H9 (cell line): ENCODE data around the gene DCC. TPM values are rescaled to one million over a fixed set of nuclear protein-coding genes. Genes with fewer than 3 reads are reported as not detected.

Experiments used
- DNase-seq: peaks from one replicate; pipeline ENCODE4 v3.0.0-alpha.2; 2017
- H2AFZ ChIP-seq: one replicate; pipeline ENCODE4 v1.6.1; 2013; ENCODE audit warnings: mild to moderate bottlenecking, low read length, control low read depth, moderate library complexity
- H2AK5ac ChIP-seq: 2 replicates; pipeline ENCODE4 v1.6.1; 2013; ENCODE audit warnings: low read length, control low read depth, mixed read lengths; ENCODE audit not compliant: insufficient read length
- H2BK120ac ChIP-seq: one replicate; pipeline ENCODE4 v1.6.1; 2013; ENCODE audit warnings: low read depth, mild to moderate bottlenecking, low read length, control low read depth, inconsistent platforms; ENCODE audit not compliant: poor library complexity, severe bottlenecking
- H2BK12ac ChIP-seq: 2 replicates; pipeline ENCODE4 v1.6.1; 2013; ENCODE audit warnings: low read length, control low read depth, mixed read lengths, low read depth; ENCODE audit not compliant: insufficient read length
- H2BK15ac ChIP-seq: 2 replicates; pipeline ENCODE4 v1.6.1; 2013; ENCODE audit warnings: low read depth, low read length, control low read depth
- H2BK20ac ChIP-seq: one replicate; pipeline ENCODE4 v1.6.1; 2013; ENCODE audit warnings: low read depth, mild to moderate bottlenecking, low read length, control low read depth, inconsistent platforms; ENCODE audit not compliant: poor library complexity, severe bottlenecking
- H2BK5ac ChIP-seq: 2 replicates; pipeline ENCODE4 v1.6.1; 2013; ENCODE audit warnings: low read length, control low read depth, mixed read lengths; ENCODE audit not compliant: insufficient read length
- H3K14ac ChIP-seq: 2 replicates; pipeline ENCODE4 v1.6.1; 2013; ENCODE audit warnings: low read length, control low read depth; ENCODE audit not compliant: insufficient read depth
- H3K18ac ChIP-seq: 2 replicates; pipeline ENCODE4 v1.6.1; 2013; ENCODE audit warnings: low read depth, mild to moderate bottlenecking, mixed read lengths, low read length, control low read depth; ENCODE audit not compliant: insufficient read length
- H3K23ac ChIP-seq: 2 replicates; pipeline ENCODE4 v1.6.1; 2013; ENCODE audit warnings: low read length, control low read depth, mixed read lengths, low read depth; ENCODE audit not compliant: insufficient read length
- H3K23me2 ChIP-seq: 2 replicates; pipeline ENCODE4 v1.6.1; 2013; ENCODE audit warnings: low read depth, mild to moderate bottlenecking, mixed read lengths, low read length, control low read depth; ENCODE audit not compliant: insufficient read length, poor library complexity, severe bottlenecking
- H3K27ac ChIP-seq: 2 replicates; pipeline ENCODE4 v1.5.1; 2013; ENCODE audit warnings: low read length, control low read depth, mixed read lengths, low read depth; ENCODE audit not compliant: insufficient read length
- H3K27me3 ChIP-seq: 2 replicates; pipeline ENCODE4 v1.6.1; 2013; ENCODE audit warnings: low read length, control low read depth, inconsistent platforms; ENCODE audit not compliant: insufficient read depth
- H3K4ac ChIP-seq: 2 replicates; pipeline ENCODE4 v1.6.1; 2013; ENCODE audit warnings: low read depth, mild to moderate bottlenecking, control low read depth, inconsistent platforms, low read length, moderate library complexity
- H3K4me1 ChIP-seq: 2 replicates; pipeline ENCODE4 v1.6.1; 2013; ENCODE audit warnings: low read length, control low read depth, inconsistent platforms; ENCODE audit not compliant: insufficient read depth
- H3K4me2 ChIP-seq: 2 replicates; pipeline ENCODE4 v1.6.1; 2013; ENCODE audit warnings: low read length, control low read depth, mixed read lengths; ENCODE audit not compliant: insufficient read length, insufficient read depth
- H3K56ac ChIP-seq: 2 replicates; pipeline ENCODE4 v1.6.1; 2013; ENCODE audit warnings: low read depth, mild to moderate bottlenecking, mixed read lengths, low read length, control low read depth; ENCODE audit not compliant: insufficient read length
- H3K79me1 ChIP-seq: 2 replicates; pipeline ENCODE4 v1.6.1; 2013; ENCODE audit warnings: low read depth, mild to moderate bottlenecking, moderate library complexity, low read length, control low read depth, inconsistent platforms; ENCODE audit not compliant: insufficient read depth, poor library complexity, severe bottlenecking
- H3K79me2 ChIP-seq: 2 replicates; pipeline ENCODE4 v1.6.1; 2013; ENCODE audit warnings: low read length, control low read depth, inconsistent platforms; ENCODE audit not compliant: insufficient read depth
- H3K9ac ChIP-seq: 2 replicates; pipeline ENCODE4 v1.6.1; 2013; ENCODE audit warnings: low read length, control low read depth, mixed read lengths; ENCODE audit not compliant: insufficient read length; ENCODE audit errors: extremely low read depth
- H3K9me3 ChIP-seq: one replicate; pipeline ENCODE4 v1.6.1; 2013; ENCODE audit warnings: low read depth, low read length, inconsistent platforms; ENCODE audit not compliant: control insufficient read depth
- H3T11ph ChIP-seq: one replicate; pipeline ENCODE4 v1.6.1; 2013; ENCODE audit warnings: mild to moderate bottlenecking, low read length, control low read depth, inconsistent platforms
- H4K20me1 ChIP-seq: one replicate; pipeline ENCODE4 v1.6.1; 2013; ENCODE audit not compliant: control insufficient read depth, insufficient read length, insufficient read depth
- H4K5ac ChIP-seq: 2 replicates; pipeline ENCODE4 v1.6.1; 2013; ENCODE audit warnings: low read depth, mild to moderate bottlenecking, mixed read lengths, low read length, control low read depth; ENCODE audit not compliant: insufficient read length
- H4K8ac ChIP-seq: replicated peaks from 2 replicates; pipeline ENCODE4 v1.6.1; 2013; ENCODE audit warnings: low read length, control low read depth, mixed read lengths, low read depth; ENCODE audit not compliant: insufficient read length
- H4K91ac ChIP-seq: 2 replicates; pipeline ENCODE4 v1.6.1; 2013; ENCODE audit warnings: low read depth, mild to moderate bottlenecking, moderate library complexity, mixed read lengths, low read length, control low read depth; ENCODE audit not compliant: insufficient read length
- H3K27ac Mint-ChIP-seq, 3 experiments: 2 replicates in 2 of 3; 3 replicates in 1 of 3; pipeline ENCODE4 v1.8.0; 2020 to 2021; ENCODE audit warnings: mixed read lengths in 3 of 3, mild to moderate bottlenecking in 1 of 3, moderate library complexity in 1 of 3
- H3K27me3 Mint-ChIP-seq: 2 replicates; pipeline ENCODE4 v1.8.0; 2021; ENCODE audit warnings: low read depth, mild to moderate bottlenecking, moderate library complexity, mixed read lengths
- H3K36me3 Mint-ChIP-seq, 3 experiments: 2 replicates in 2 of 3; 3 replicates in 1 of 3; pipeline ENCODE4 v1.8.0; 2020 to 2021; ENCODE audit warnings: low read depth in 3 of 3, mixed read lengths in 3 of 3; ENCODE audit not compliant: insufficient read depth in 1 of 3
- H3K4me1 Mint-ChIP-seq, 2 experiments: 2 replicates each; pipeline ENCODE4 v1.8.0; 2020; ENCODE audit warnings: mixed read lengths in 2 of 2
- H3K4me3 Mint-ChIP-seq, 2 experiments: 2 replicates in 1 of 2; 3 replicates in 1 of 2; pipeline ENCODE4 v1.8.0; 2020 to 2021; ENCODE audit warnings: mild to moderate bottlenecking in 2 of 2, mixed read lengths in 2 of 2, moderate library complexity in 1 of 2
- H3K9me3 Mint-ChIP-seq, 2 experiments: 2 replicates in 1 of 2; 3 replicates in 1 of 2; pipeline ENCODE4 v1.8.0; 2020; ENCODE audit warnings: mild to moderate bottlenecking in 2 of 2, mixed read lengths in 2 of 2, moderate library complexity in 1 of 2
- CTCF ChIP-seq: fragments of 200-600 bp; sonication (generic); conservative IDR thresholded peaks from 3 replicates; pipeline ENCODE4 v1.8.0; 2021; ENCODE audit warnings: antibody characterized with exemption, mild to moderate bottlenecking
- WGBS: extraction: QIAGEN DNeasy Blood & Tissue Kit; methylation state at CpG from one replicate; pipeline ENCODE4 v1.1.7; 2013; ENCODE audit warnings: missing lambda C conversion rate, low lambda C conversion rate, mixed read lengths; ENCODE audit not compliant: insufficient read length; ENCODE audit errors: extremely low coverage; 5-methylcytosine and 5-hydroxymethylcytosine counted together
- total RNA-seq: library from RNA; stranded (reverse); gene quantifications from 2 replicates; pipeline ENCODE4 v1.2.1, GENCODE V29; 2021

DCC gene
- total RNA-seq, 1 experiment from 2014 or later = 0.35 TPM

GRCh38 chr18:52615321-52615720 lies 275.3 kb downstream of the DCC start:
- H3K79me1 ChIP-seq = no peaks in the 10 kb centered on the region
- no peak overlapping the region for H4K5ac ChIP-seq
- no peak overlapping the region for H3K9ac ChIP-seq
- H3K56ac ChIP-seq = no peak overlapping the region
- H3K9me3 ChIP-seq = no peaks in the 10 kb centered on the region
- H3K23ac ChIP-seq = no peak overlapping the region
- no peak overlapping the region for H3K14ac ChIP-seq
- no peak overlapping the region for H4K91ac ChIP-seq
- no peaks in the 10 kb centered on the region for H3K36me3 Mint-ChIP-seq
- H3K4me3 Mint-ChIP-seq = no peak overlapping the region
- no peak overlapping the region for H3T11ph ChIP-seq
- no peak overlapping the region for H2AK5ac ChIP-seq
- H3K27me3 Mint-ChIP-seq = no peaks in the 10 kb centered on the region
- H2BK5ac ChIP-seq = no peak overlapping the region
- H2BK120ac ChIP-seq = no peak overlapping the region
- no peak for TF ChIP-seq CTCF
- no peaks in the 10 kb centered on the region for H3K4me1 ChIP-seq
- H3K4me2 ChIP-seq = no peak overlapping the region
- H4K8ac ChIP-seq = no peak overlapping the region
- DNase-seq = no peak
- no CpG with 5 or more reads among the region's 2 CpGs for WGBS
- no peaks in the 10 kb centered on the region for H3K79me2 ChIP-seq
- no peaks in the 10 kb centered on the region for H3K23me2 ChIP-seq
- no peak overlapping the region for H2BK20ac ChIP-seq
- peaks cover 0 to 5% of the 10 kb centered on the region in 2 experiments; a peak in 3 of 4 replicates for H3K4me1 Mint-ChIP-seq
- no peak overlapping the region for H3K18ac ChIP-seq
- H3K9me3 Mint-ChIP-seq = no peaks in the 10 kb centered on the region
- H3K27ac ChIP-seq = no peak overlapping the region
- H2BK15ac ChIP-seq = no peak overlapping the region
- H2BK12ac ChIP-seq = no peak overlapping the region
- H2AFZ ChIP-seq = no peak overlapping the region
- H3K4ac ChIP-seq = no peak overlapping the region
- no peaks in the 10 kb centered on the region for H3K27me3 ChIP-seq
- H3K27ac Mint-ChIP-seq = no peak overlapping the region
- H4K20me1 ChIP-seq = no peaks in the 10 kb centered on the region
